H1 (cell line): ENCODE results near the gene ATP6V1F. TPM values are rescaled to one million over a fixed set of nuclear protein-coding genes. Genes with fewer than 3 reads are reported as not detected.

ENCODE experiments used
- CTCF ChIA-PET: fragments of 300-600 bp; sonication (Branson Sonifier 250); formaldehyde crosslinking; loops from one replicate; lab custom pipeline; 2021; ENCODE audit not compliant: partially characterized antibody; lab: Charles Lee
- POLR2A ChIA-PET: fragments of 300-600 bp; sonication (Branson Sonifier 250); formaldehyde crosslinking; loops from one replicate; lab custom pipeline; 2021; ENCODE audit warnings: inconsistent platforms; ENCODE audit not compliant: partially characterized antibody; lab: Charles Lee
- DNase-seq, 2 experiments: peaks; one replicate each; pipeline versions ENCODE4 v3.0.0 to v3.0.0-alpha.2; 2010 to 2022; ENCODE audit warnings: low spot score in 2 of 2, low read depth in 1 of 2, mixed read lengths in 1 of 2
- FAIRE-seq: peaks from 2 replicates; lab custom pipeline; 2011; peaks lifted over from hg19 to GRCh38; lab: Jason Lieb, UNC
- H2AFZ ChIP-seq: 2 replicates; pipeline ENCODE4 v1.8.1; 2012; ENCODE audit warnings: low read length, inconsistent platforms
- H2AK5ac ChIP-seq: 2 replicates; pipeline ENCODE4 v1.6.1; 2013; ENCODE audit warnings: low read depth, low read length
- H2BK120ac ChIP-seq: replicated peaks from 2 replicates; pipeline ENCODE3; 2013; ENCODE audit warnings: low read depth, low read length, inconsistent platforms
- H2BK12ac ChIP-seq: 2 replicates; pipeline ENCODE4 v1.6.1; 2013; ENCODE audit warnings: low read depth, low read length
- H2BK15ac ChIP-seq: 2 replicates; pipeline ENCODE4 v1.6.1; 2013; ENCODE audit warnings: low read length
- H2BK20ac ChIP-seq: 2 replicates; pipeline ENCODE4 v1.6.1; 2013; ENCODE audit warnings: low read length
- H2BK5ac ChIP-seq: 2 replicates; pipeline ENCODE4 v1.6.1; 2013; ENCODE audit warnings: low read depth, low read length
- H3K14ac ChIP-seq: 2 replicates; pipeline ENCODE4 v1.6.1; 2013; ENCODE audit warnings: inconsistent platforms; ENCODE audit not compliant: insufficient read length
- H3K18ac ChIP-seq: 2 replicates; pipeline ENCODE4 v1.6.1; 2013; ENCODE audit warnings: low read length; ENCODE audit errors: extremely low read depth
- H3K23ac ChIP-seq: 2 replicates; pipeline ENCODE4 v1.6.1; 2013; ENCODE audit warnings: inconsistent platforms; ENCODE audit not compliant: insufficient read length
- H3K23me2 ChIP-seq: 2 replicates; pipeline ENCODE4 v1.6.1; 2013; ENCODE audit warnings: low read depth, low read length
- H3K27ac ChIP-seq: 2 replicates; pipeline ENCODE4 v1.6.1; 2011; ENCODE audit warnings: low read depth, low read length, inconsistent platforms
- H3K27me3 ChIP-seq, 4 experiments: replicated peaks in 1 of 4; 1 replicate in 1 of 4; 2 replicates in 3 of 4; pipeline versions ENCODE4 v1.6.1 to v1.8.1; 2011 to 2013; ENCODE audit warnings: low read length in 3 of 4, mild to moderate bottlenecking in 3 of 4, inconsistent platforms in 2 of 4, mixed read lengths in 2 of 4, moderate library complexity in 1 of 4; ENCODE audit not compliant: control insufficient read depth in 3 of 4, insufficient read depth in 3 of 4; ENCODE audit errors: extremely low read depth in 1 of 4
- H3K36me3 ChIP-seq, 4 experiments: 2 replicates each; pipeline versions ENCODE4 v1.6.1 to v1.8.1; 2011 to 2013; ENCODE audit warnings: mild to moderate bottlenecking in 4 of 4, low read length in 3 of 4, moderate library complexity in 2 of 4, control low read depth in 1 of 4, inconsistent platforms in 1 of 4; ENCODE audit not compliant: insufficient read depth in 4 of 4, control insufficient read depth in 2 of 4
- H3K4ac ChIP-seq: replicated peaks from 2 replicates; pipeline ENCODE3; 2013; ENCODE audit warnings: low read length, low read depth, mixed read lengths, inconsistent platforms; ENCODE audit not compliant: insufficient read length
- H3K4me1 ChIP-seq, 4 experiments: replicated peaks in 1 of 4; 1 replicate in 1 of 4; 2 replicates in 3 of 4; pipeline versions ENCODE4 v1.6.1 to v1.8.1; 2011 to 2013; ENCODE audit warnings: low read length in 3 of 4, inconsistent platforms in 2 of 4, mixed read lengths in 1 of 4; ENCODE audit not compliant: insufficient read depth in 4 of 4, control insufficient read depth in 3 of 4
- H3K4me2 ChIP-seq, 2 experiments: 2 replicates each; pipeline versions ENCODE4 v1.6.1 to v1.8.1; 2011 to 2013; ENCODE audit warnings: low read depth in 2 of 2, low read length in 2 of 2, control low read depth in 1 of 2, inconsistent platforms in 1 of 2, mild to moderate bottlenecking in 1 of 2; ENCODE audit not compliant: insufficient read depth in 1 of 2
- H3K4me3 ChIP-seq, 4 experiments: fragments of 200-600, 300-600 bp in 1 of 4; sonication (generic), shearing (Covaris generic), sonication (Bioruptor Twin) in 1 of 4; 2 replicates each; pipeline versions ENCODE4 v1.5.1 to v1.8.1; 2011 to 2016; ENCODE audit warnings: low read length in 4 of 4, low read depth in 3 of 4, control low read depth in 2 of 4, inconsistent platforms in 2 of 4, mild to moderate bottlenecking in 2 of 4, mixed read lengths in 1 of 4, moderate library complexity in 1 of 4; ENCODE audit not compliant: insufficient read depth in 2 of 4; ENCODE audit errors: extremely low read depth in 1 of 4
- H3K56ac ChIP-seq: replicated peaks from 2 replicates; pipeline ENCODE3; 2013; ENCODE audit warnings: low read depth, mild to moderate bottlenecking, mixed read lengths, low read length, inconsistent platforms; ENCODE audit not compliant: insufficient read length
- H3K79me1 ChIP-seq: 2 replicates; pipeline ENCODE4 v1.6.1; 2013; ENCODE audit warnings: low read depth, low read length, control low read depth
- H3K79me2 ChIP-seq, 2 experiments: 2 replicates each; pipeline versions ENCODE4 v1.6.1 to v1.8.1; 2012 to 2013; ENCODE audit warnings: low read length in 2 of 2, mild to moderate bottlenecking in 2 of 2, inconsistent platforms in 1 of 2; ENCODE audit not compliant: insufficient read depth in 2 of 2, control insufficient read depth in 1 of 2
- H3K9ac ChIP-seq, 4 experiments: replicated peaks in 1 of 4; 1 replicate in 1 of 4; 2 replicates in 3 of 4; pipeline versions ENCODE4 v1.6.1 to v1.8.1; 2011 to 2013; ENCODE audit warnings: low read depth in 3 of 4, low read length in 3 of 4, control low read depth in 2 of 4, mild to moderate bottlenecking in 2 of 4, moderate library complexity in 2 of 4, inconsistent platforms in 1 of 4; ENCODE audit errors: extremely low read depth in 1 of 4
- H3K9me3 ChIP-seq, 2 experiments: 2 replicates each; pipeline versions ENCODE4 v1.6.1 to v1.8.1; 2012 to 2013; ENCODE audit warnings: mild to moderate bottlenecking in 2 of 2, moderate library complexity in 2 of 2, control low read depth in 1 of 2, inconsistent platforms in 1 of 2, low read depth in 1 of 2, low read length in 1 of 2, mixed read lengths in 1 of 2; ENCODE audit not compliant: insufficient read depth in 2 of 2
- H4K20me1 ChIP-seq, 2 experiments: replicated peaks in 1 of 2; 2 replicates each; pipeline versions ENCODE3 to v1.8.1; 2011 to 2013; ENCODE audit warnings: inconsistent platforms in 2 of 2, low read length in 2 of 2, mild to moderate bottlenecking in 1 of 2; ENCODE audit not compliant: insufficient read depth in 2 of 2, control insufficient read depth in 1 of 2
- H4K5ac ChIP-seq: 2 replicates; pipeline ENCODE4 v1.6.1; 2013; ENCODE audit warnings: low read length, low read depth, mixed read lengths, inconsistent platforms; ENCODE audit not compliant: insufficient read length
- H4K8ac ChIP-seq: 2 replicates; pipeline ENCODE4 v1.8.0; 2013; ENCODE audit warnings: mild to moderate bottlenecking, moderate library complexity, low read length, inconsistent platforms; ENCODE audit not compliant: insufficient read depth; ENCODE audit errors: extremely low read depth
- H4K91ac ChIP-seq: replicated peaks from 2 replicates; pipeline ENCODE3; 2013; ENCODE audit warnings: low read length, mixed read lengths, inconsistent platforms; ENCODE audit not compliant: insufficient read length
- BACH1 ChIP-seq: IDR thresholded peaks from 2 replicates; pipeline ENCODE4 v1.6.1; 2012; ENCODE audit warnings: low read length, improper control_type of control experiment
- BCL11A ChIP-seq, 2 experiments: IDR thresholded peaks; one replicate each; pipeline ENCODE4 v1.6.1; 2011; ENCODE audit warnings: low read depth in 2 of 2, low read length in 2 of 2, mild to moderate bottlenecking in 2 of 2
- EP300 ChIP-seq, 2 experiments: IDR thresholded peaks; 1 replicate in 1 of 2; 2 replicates in 1 of 2; pipeline ENCODE4 v1.6.1; 2011 to 2012; ENCODE audit warnings: low read depth in 2 of 2, low read length in 2 of 2, mild to moderate bottlenecking in 2 of 2, borderline replicate concordance in 1 of 2, inconsistent platforms in 1 of 2, moderate library complexity in 1 of 2
- HDAC2 ChIP-seq, 2 experiments: fragments of 300-600 bp in 1 of 2; sonication (generic) in 1 of 2; IDR thresholded peaks; 2 replicates each; pipeline ENCODE4 v1.6.1; 2011 to 2012; ENCODE audit warnings: low read depth in 2 of 2, low read length in 2 of 2, mild to moderate bottlenecking in 2 of 2, moderate library complexity in 2 of 2, borderline replicate concordance in 1 of 2, inconsistent platforms in 1 of 2
- POLR2A ChIP-seq, 2 experiments: IDR thresholded peaks; 1 replicate in 1 of 2; 2 replicates in 1 of 2; pipeline ENCODE4 v1.6.1; 2011; ENCODE audit warnings: low read depth in 2 of 2, low read length in 2 of 2, mild to moderate bottlenecking in 2 of 2; ENCODE audit errors: control extremely low read depth in 1 of 2
- POU5F1 ChIP-seq: IDR thresholded peaks from 2 replicates; pipeline ENCODE4 v1.6.1; 2011; ENCODE audit warnings: low read depth, mild to moderate bottlenecking, low read length, moderate library complexity
- SRF ChIP-seq: IDR thresholded peaks from 2 replicates; pipeline ENCODE4 v1.6.1; 2011; ENCODE audit warnings: mild to moderate bottlenecking, low read depth, low read length, moderate library complexity
- TAF7 ChIP-seq: optimal IDR thresholded peaks from 2 replicates; pipeline ENCODE3; 2011; ENCODE audit warnings: low read depth, mild to moderate bottlenecking, inconsistent platforms, low read length, moderate library complexity, borderline replicate concordance
- TEAD4 ChIP-seq: IDR thresholded peaks from 2 replicates; pipeline ENCODE4 v1.6.1; 2012; ENCODE audit warnings: low read depth, low read length, inconsistent platforms, mixed read lengths
- WGBS, 2 experiments: shearing (Covaris generic) in 1 of 2; methylation state at CpG; one replicate each; pipeline versions ENCODE4 v1.1.6 to v1.1.7; 2013 to 2015; ENCODE audit warnings: low lambda C conversion rate in 2 of 2, mixed read lengths in 2 of 2, inconsistent platforms in 1 of 2, low coverage in 1 of 2, missing lambda C conversion rate in 1 of 2; ENCODE audit not compliant: insufficient replicate concordance in 2 of 2, insufficient coverage in 1 of 2, insufficient read length in 1 of 2; ENCODE audit errors: extremely low coverage in 1 of 2, missing lambda C conversion rate in 1 of 2; 5-methylcytosine and 5-hydroxymethylcytosine counted together
- polyA plus RNA-seq, 7 experiments: library from polyadenylated mRNA; depleted of rRNA in 3 of 7; stranded (reverse) in 5 of 7; unstranded in 2 of 7; fragments of >200 nt in 5 of 7; fragments of 200-250 nt in 2 of 7; gene quantifications; 1 replicate in 5 of 7; 2 replicates in 1 of 7; 4 replicates in 1 of 7; pipeline versions ENCODE4 v1.2.1 to v1.2.3, GENCODE V29; 2011 to 2013; ENCODE audit warnings: missing spikeins in 2 of 7, mixed read lengths in 2 of 7
- total RNA-seq: library from RNA; stranded (reverse); fragmentation: NEBNext Ultra II Directional; extraction: Animal tissue kit (Norgen Biotek cat#: 25700); gene quantifications from 2 replicates; pipeline ENCODE4 v1.2.1, GENCODE V29; 2021
- TF ChIP-seq, protein P1 (sequence below): IDR thresholded peaks from 2 replicates; pipeline ENCODE4 v1.6.1; 2011; ENCODE audit warnings: low read length, improper control_type of control experiment

ATP6V1F gene
- total and polyA plus RNA-seq, 2 of the 8 experiments (the other 6 are each of a cell fraction or from before 2014, with no cell fraction given), result 104 to 318 TPM

DNA sequence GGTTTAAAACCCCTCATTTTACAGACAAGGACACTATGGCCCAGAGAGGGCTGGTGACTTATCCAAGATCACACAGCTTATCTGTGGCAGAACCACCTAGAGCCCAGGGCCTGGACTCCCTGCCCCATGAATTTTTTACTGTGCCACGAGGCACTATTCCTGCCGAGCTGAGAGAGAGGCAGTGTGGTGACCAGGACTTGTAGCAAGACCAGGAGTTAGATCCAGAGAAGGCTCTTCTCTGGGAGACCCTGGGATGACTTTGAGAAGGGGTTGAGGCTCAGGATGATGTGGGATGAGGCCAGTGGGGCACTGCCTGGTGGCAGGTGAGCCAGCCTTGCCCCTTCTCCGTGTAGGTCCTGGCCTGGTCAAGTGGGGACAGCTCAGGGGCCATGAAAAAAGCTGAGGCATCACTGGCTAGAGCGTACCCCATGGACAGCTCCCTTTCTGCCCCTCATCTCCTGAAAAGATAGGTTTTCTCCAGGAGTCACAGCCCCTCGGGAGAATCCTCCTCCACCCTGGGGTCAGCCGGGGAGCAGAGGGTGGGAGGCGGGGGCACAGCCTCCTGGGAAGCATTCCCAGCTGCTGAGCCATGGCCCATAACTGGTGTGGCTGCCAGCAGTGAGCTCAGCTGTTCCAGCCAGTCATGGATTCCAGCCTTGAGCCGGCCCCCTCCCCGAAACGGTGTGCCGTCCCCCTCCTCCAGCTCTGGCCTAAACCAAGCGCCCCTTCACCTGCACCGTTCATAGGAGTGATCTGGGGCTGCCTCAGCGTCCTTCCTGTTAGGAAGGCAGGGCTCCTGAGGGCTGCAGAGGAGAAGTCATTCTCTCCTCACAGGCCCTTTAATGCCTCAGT is 26.6 kb upstream of the ATP6V1F start:
- Histone ChIP-seq H3K4me2 (no peak overlapping the region), H2BK15ac (no peak overlapping the region), H2BK5ac (no peak overlapping the region; the same call in 1 of the 2 replicates), H3K14ac (no peak overlapping the region), H3K56ac (no peak overlapping the region), H4K20me1 (no peaks in the 10 kb centered on the region), H3K79me2 (no peaks in the 10 kb centered on the region), H3K79me1 (no peaks in the 10 kb centered on the region), H3K9ac (no peak overlapping the region), H2AK5ac (no peak overlapping the region), H3K36me3 (no peaks in the 10 kb centered on the region), H3K27ac (no peak overlapping the region), H3K18ac (no peak overlapping the region), H3K9me3 (no peaks in the 10 kb centered on the region), H4K8ac (no peak overlapping the region), H4K5ac (no peak overlapping the region), H3K27me3 (peaks cover 0 to 9% (median 8%) of the 10 kb centered on the region in 4 experiments; a peak in 5 of 7 replicates), H3K23ac (no peak overlapping the region), H4K91ac (no peak overlapping the region), H2AFZ (no peak overlapping the region), H2BK12ac (no peak overlapping the region), H3K4me1 (peaks cover 0 to 32% (median 23%) of the 10 kb centered on the region in 4 experiments; a peak in 6 of 7 replicates), H3K4me3 (no peak overlapping the region), H2BK20ac (no peak overlapping the region), H2BK120ac (no peak overlapping the region), H3K4ac (no peak overlapping the region), H3K23me2 (peaks cover 16% of the 10 kb centered on the region; the same call in 1 of the 2 replicates)
- ChIA-PET CTCF (interaction anchor here (0.6 to 7.6 kb wide), 16 partner anchors 9 to 361 kb away, joined by 3 to 71 read pairs (median 4); partner anchors contain the start of gene ATP6V1F), POLR2A (interaction anchor here (1.0 to 5.7 kb wide), 5 partner anchors 18 to 111 kb away, joined by 3 to 31 read pairs (median 4); no protein-coding TSS in a partner anchor)
- FAIRE-seq (no peak), DNase-seq (no peak)
- whole genome bisulfite sequencing, 2 experiments, result 84% methylated on average over 12 of the region's 14 CpGs; no CpG with 5 or more reads in 1 of the 2 experiments
- TF ChIP-seq TEAD4 (no peak), EP300 (IDR thresholded peaks at IDR 0.05; ENCODE audit: borderline replicate concordance in 1 of 2, low read depth in 2 of 2, low read length in 2 of 2) (no peak), BACH1 (no peak), HDAC2 (IDR thresholded peaks at IDR 0.05; ENCODE audit: borderline replicate concordance in 1 of 2, low read depth in 2 of 2, low read length in 2 of 2) (no peak), TAF7 (no peak), POU5F1 (no peak), POLR2A (IDR thresholded peaks at IDR 0.05; ENCODE audit: control extremely low read depth in 1 of 2, low read depth in 2 of 2, low read length in 2 of 2) (no peak), SRF (no peak), BCL11A (IDR thresholded peaks at IDR 0.05; ENCODE audit: low read depth in 2 of 2, low read length in 2 of 2) (no peak)
- TF ChIP-seq, protein P1, sequence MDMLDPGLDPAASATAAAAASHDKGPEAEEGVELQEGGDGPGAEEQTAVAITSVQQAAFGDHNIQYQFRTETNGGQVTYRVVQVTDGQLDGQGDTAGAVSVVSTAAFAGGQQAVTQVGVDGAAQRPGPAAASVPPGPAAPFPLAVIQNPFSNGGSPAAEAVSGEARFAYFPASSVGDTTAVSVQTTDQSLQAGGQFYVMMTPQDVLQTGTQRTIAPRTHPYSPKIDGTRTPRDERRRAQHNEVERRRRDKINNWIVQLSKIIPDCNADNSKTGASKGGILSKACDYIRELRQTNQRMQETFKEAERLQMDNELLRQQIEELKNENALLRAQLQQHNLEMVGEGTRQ, result no peak
